ENCODE results near the gene BAG5. TPM values are rescaled to one million over a fixed set of nuclear protein-coding genes. Genes with fewer than 3 reads are reported as not detected.
A peak's percentile ranks its signal among the peaks of the same experiment; 100 is the strongest.

Gene BAG5
- total RNA-seq, 1 experiment from 2014 or later: 27.0 TPM

DNA sequence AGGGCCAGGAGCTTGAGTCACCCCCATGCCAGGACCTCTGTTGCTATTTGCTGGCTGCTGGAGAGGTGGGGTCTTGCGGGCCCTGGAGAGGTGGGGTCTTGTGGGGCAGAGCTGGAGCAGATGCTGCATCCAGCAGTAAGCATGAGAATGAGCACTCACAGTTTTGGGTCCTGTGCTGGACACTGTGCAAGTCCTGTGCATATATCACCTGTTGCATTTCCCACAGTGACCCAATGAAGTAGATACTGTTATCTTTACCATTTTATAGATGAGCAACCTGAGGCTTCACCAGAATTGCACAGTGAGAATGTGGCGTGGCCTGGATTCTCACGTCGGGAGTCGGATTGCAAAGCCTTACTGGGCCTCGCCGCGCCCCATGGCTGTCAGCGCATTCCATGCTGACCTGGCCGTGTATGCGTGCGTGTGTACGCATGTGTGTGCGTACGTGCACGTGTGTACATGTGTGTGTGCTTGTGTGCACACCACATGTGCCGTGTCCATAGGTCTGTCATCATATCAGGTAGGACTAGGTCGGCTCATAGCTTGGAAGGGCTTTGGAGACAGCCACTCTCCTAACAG is 12.3 kb upstream of the BAG5 start:
- intact Hi-C loops (cut with micrococcal nuclease): loop anchor here (5.0 to 10.0 kb wide), 3 partner anchors 233 to 503 kb away; no protein-coding TSS in a partner anchor
- POLR2A ChIA-PET: no interaction called here
- H3K9me2 ChIP-seq (ENCODE audit: insufficient read depth): no peaks in the 10 kb centered on the region
- H3K9ac ChIP-seq (ENCODE audit: low read length): no peak overlapping the region
- no peak overlapping the region for H2AFZ ChIP-seq (ENCODE audit: low read depth, low read length, poor library complexity, severe bottlenecking)
- CTCF ChIA-PET: interaction anchor here (1.4 kb wide), 1 partner anchor 230 kb away, joined by 3 read pairs; no protein-coding TSS in a partner anchor
- no peaks in the 10 kb centered on the region for H3K27me3 ChIP-seq (ENCODE audit: insufficient read depth, low read length)
- TF ChIP-seq EZH2 (IDR thresholded peaks at IDR 0.05) (no peak), EZH2phosphoT487 (IDR thresholded peaks at IDR 0.05; ENCODE audit: borderline replicate concordance) (no peak), FOSL1 (IDR thresholded peaks at IDR 0.05; ENCODE audit: low read depth) (no peak)
- H4K20me1 ChIP-seq (ENCODE audit: insufficient read depth): no peaks in the 10 kb centered on the region
- peaks cover 3 to 6% of the 10 kb centered on the region in 2 experiments; a peak in 2 of 4 replicates for H3K36me3 ChIP-seq (ENCODE audit: control insufficient read depth in 1 of 2, insufficient read depth in 2 of 2, low read length in 2 of 2)
- H3K27ac ChIP-seq (ENCODE audit: low read depth, low read length): peak overlapping the region; percentile 18; the same call in 1 of the 2 replicates
- no peak overlapping the region for H3K4me3 ChIP-seq (replicated peaks in 1 of 2; ENCODE audit: low read depth in 1 of 2, low read length in 2 of 2)
- peaks cover 23 to 30% of the 10 kb centered on the region in 2 experiments for H3K4me1 ChIP-seq (ENCODE audit: control insufficient read depth in 1 of 2, insufficient read depth in 2 of 2, low read length in 2 of 2)
- no TSS peak for BruUV-seq (replicated peaks)
- ATAC-seq (no peak), DNase-seq (ENCODE audit: low read depth, low spot score) (no peak)
- RAD21 ChIA-PET (ENCODE audit: low non-redundant PET in 1 of 2, low total read pairs in 2 of 2, uncharacterized antibody in 2 of 2, unreplicated experiment in 2 of 2): no interaction called here
- peaks cover 28% of the 10 kb centered on the region; the same call in 1 of the 2 replicates for H3K79me2 ChIP-seq (ENCODE audit: insufficient read depth, low read length)
- no peak overlapping the region for H3K4me2 ChIP-seq (ENCODE audit: low read length)
- H3K9me3 ChIP-seq (ENCODE audit: control insufficient read depth in 1 of 2, insufficient read depth in 1 of 2, low read depth in 1 of 2, low read length in 2 of 2): no peaks in the 10 kb centered on the region

DNA sequence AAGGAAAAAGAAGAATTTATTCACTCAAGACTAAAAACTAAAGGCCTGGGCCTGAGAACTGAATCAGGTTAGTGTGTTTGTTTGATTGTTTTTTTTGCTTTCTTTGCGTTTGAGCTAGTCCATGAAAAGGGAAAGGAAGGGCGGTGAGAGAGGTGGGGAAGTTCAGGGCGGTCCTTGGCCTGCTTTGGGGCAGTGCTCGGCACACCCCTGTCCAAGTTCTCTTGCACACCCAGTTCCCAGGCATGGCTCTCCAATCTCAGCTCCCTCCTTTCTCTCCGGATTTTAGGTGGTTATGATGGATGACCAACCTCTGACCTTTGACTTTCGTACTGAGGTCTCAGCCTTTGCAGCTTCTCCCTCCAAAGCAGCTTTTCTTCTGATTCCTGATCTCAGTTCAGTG is 11.6 kb upstream of the BAG5 start:
- POLR2A ChIA-PET: no interaction called here
- Histone ChIP-seq H3K79me2 (ENCODE audit: insufficient read depth, low read length) (peaks cover 34% of the 10 kb centered on the region; the same call in 1 of the 2 replicates), H3K9me3 (ENCODE audit: control insufficient read depth in 1 of 2, insufficient read depth in 1 of 2, low read depth in 1 of 2, low read length in 2 of 2) (no peaks in the 10 kb centered on the region), H3K27me3 (ENCODE audit: insufficient read depth, low read length) (no peaks in the 10 kb centered on the region), H3K4me1 (ENCODE audit: control insufficient read depth in 1 of 2, insufficient read depth in 2 of 2, low read length in 2 of 2) (peaks cover 23 to 30% of the 10 kb centered on the region in 2 experiments), H2AFZ (ENCODE audit: low read depth, low read length, poor library complexity, severe bottlenecking) (no peak overlapping the region), H4K20me1 (ENCODE audit: insufficient read depth) (no peaks in the 10 kb centered on the region), H3K4me2 (ENCODE audit: low read length) (no peak overlapping the region), H3K9me2 (ENCODE audit: insufficient read depth) (no peaks in the 10 kb centered on the region), H3K27ac (ENCODE audit: low read depth, low read length) (no peak overlapping the region), H3K4me3 (replicated peaks in 1 of 2; ENCODE audit: low read depth in 1 of 2, low read length in 2 of 2) (no peak overlapping the region), H3K36me3 (ENCODE audit: control insufficient read depth in 1 of 2, insufficient read depth in 2 of 2, low read length in 2 of 2) (peaks cover 3 to 6% of the 10 kb centered on the region in 2 experiments; a peak in 2 of 4 replicates), H3K9ac (ENCODE audit: low read length) (no peak overlapping the region)
- DNase-seq (ENCODE audit: low read depth, low spot score) (no peak), ATAC-seq (no peak)
- TF ChIP-seq EGR1 (IDR thresholded peaks at IDR 0.05; ENCODE audit: low read depth) (no peak), SP1 (IDR thresholded peaks at IDR 0.05; ENCODE audit: low read depth) (no peak), ZNF274 (IDR thresholded peaks at IDR 0.05; ENCODE audit: low read depth, low read length) (no peak), ZFX (IDR thresholded peaks at IDR 0.05) (no peak), RAD21 (IDR thresholded peaks at IDR 0.05; ENCODE audit: low read depth) (no peak), SRF (IDR thresholded peaks at IDR 0.05; ENCODE audit: low read depth) (no peak), EZH2phosphoT487 (IDR thresholded peaks at IDR 0.05; ENCODE audit: borderline replicate concordance) (no peak), ELF1 (IDR thresholded peaks at IDR 0.05; ENCODE audit: borderline replicate concordance, low read depth) (no peak), FOSL1 (IDR thresholded peaks at IDR 0.05; ENCODE audit: low read depth) (no peak), EZH2 (IDR thresholded peaks at IDR 0.05) (no peak)
- TF ChIP-seq, protein P1, sequence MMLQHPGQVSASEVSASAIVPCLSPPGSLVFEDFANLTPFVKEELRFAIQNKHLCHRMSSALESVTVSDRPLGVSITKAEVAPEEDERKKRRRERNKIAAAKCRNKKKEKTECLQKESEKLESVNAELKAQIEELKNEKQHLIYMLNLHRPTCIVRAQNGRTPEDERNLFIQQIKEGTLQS (IDR thresholded peaks at IDR 0.05): no peak
- TF ChIP-seq, protein P2, sequence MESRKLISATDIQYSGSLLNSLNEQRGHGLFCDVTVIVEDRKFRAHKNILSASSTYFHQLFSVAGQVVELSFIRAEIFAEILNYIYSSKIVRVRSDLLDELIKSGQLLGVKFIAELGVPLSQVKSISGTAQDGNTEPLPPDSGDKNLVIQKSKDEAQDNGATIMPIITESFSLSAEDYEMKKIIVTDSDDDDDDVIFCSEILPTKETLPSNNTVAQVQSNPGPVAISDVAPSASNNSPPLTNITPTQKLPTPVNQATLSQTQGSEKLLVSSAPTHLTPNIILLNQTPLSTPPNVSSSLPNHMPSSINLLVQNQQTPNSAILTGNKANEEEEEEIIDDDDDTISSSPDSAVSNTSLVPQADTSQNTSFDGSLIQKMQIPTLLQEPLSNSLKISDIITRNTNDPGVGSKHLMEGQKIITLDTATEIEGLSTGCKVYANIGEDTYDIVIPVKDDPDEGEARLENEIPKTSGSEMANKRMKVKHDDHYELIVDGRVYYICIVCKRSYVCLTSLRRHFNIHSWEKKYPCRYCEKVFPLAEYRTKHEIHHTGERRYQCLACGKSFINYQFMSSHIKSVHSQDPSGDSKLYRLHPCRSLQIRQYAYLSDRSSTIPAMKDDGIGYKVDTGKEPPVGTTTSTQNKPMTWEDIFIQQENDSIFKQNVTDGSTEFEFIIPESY (IDR thresholded peaks at IDR 0.05; ENCODE audit: extremely low read depth, insufficient replicate concordance, low read length): no peak
- TF ChIP-seq, protein P3, sequence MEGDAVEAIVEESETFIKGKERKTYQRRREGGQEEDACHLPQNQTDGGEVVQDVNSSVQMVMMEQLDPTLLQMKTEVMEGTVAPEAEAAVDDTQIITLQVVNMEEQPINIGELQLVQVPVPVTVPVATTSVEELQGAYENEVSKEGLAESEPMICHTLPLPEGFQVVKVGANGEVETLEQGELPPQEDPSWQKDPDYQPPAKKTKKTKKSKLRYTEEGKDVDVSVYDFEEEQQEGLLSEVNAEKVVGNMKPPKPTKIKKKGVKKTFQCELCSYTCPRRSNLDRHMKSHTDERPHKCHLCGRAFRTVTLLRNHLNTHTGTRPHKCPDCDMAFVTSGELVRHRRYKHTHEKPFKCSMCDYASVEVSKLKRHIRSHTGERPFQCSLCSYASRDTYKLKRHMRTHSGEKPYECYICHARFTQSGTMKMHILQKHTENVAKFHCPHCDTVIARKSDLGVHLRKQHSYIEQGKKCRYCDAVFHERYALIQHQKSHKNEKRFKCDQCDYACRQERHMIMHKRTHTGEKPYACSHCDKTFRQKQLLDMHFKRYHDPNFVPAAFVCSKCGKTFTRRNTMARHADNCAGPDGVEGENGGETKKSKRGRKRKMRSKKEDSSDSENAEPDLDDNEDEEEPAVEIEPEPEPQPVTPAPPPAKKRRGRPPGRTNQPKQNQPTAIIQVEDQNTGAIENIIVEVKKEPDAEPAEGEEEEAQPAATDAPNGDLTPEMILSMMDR (IDR thresholded peaks at IDR 0.05 in 2 of 3, conservative IDR thresholded peaks at IDR 0.05 in 1 of 3; ENCODE audit: borderline replicate concordance in 1 of 3, insufficient read depth in 1 of 3, low read depth in 2 of 3, low read length in 2 of 3): no peak
- TF ChIP-seq, protein P4, sequence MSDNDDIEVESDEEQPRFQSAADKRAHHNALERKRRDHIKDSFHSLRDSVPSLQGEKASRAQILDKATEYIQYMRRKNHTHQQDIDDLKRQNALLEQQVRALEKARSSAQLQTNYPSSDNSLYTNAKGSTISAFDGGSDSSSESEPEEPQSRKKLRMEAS (IDR thresholded peaks at IDR 0.05): no peak
- CTCF ChIA-PET: interaction anchor here (1.4 kb wide), 1 partner anchor 231 kb away, joined by 3 read pairs; no protein-coding TSS in a partner anchor
- no TSS peak for BruUV-seq (replicated peaks)
- intact Hi-C loops (cut with micrococcal nuclease): loop anchor here (5.0 to 10.0 kb wide), 3 partner anchors 233 to 503 kb away; no protein-coding TSS in a partner anchor
- RAD21 ChIA-PET (ENCODE audit: low non-redundant PET in 1 of 2, low total read pairs in 2 of 2, uncharacterized antibody in 2 of 2, unreplicated experiment in 2 of 2): no interaction called here
